A673 (cell line): ENCODE measurements around the gene PHF21B. TPM values are rescaled to one million over a fixed set of nuclear protein-coding genes. Genes with fewer than 3 reads are reported as not detected.
"Not testable (repeated sequence)": the region's sequence is repeated elsewhere in the genome, so short reads cannot be mapped to it uniquely, and the experiment has no call there.

Source experiments
- BruUV-seq: library from RNA; stranded (reverse); fragments of 400-500 nt; replicated peaks from 2 replicates; lab custom pipeline; 2021; lab: Mats Ljungman, UMichigan
- CTCF ChIA-PET: fragments of 300-600 bp; sonication (Branson Sonifier 250); formaldehyde crosslinking; loops from one replicate; lab custom pipeline; 2022; ENCODE audit warnings: antibody characterized with exemption; lab: Charles Lee
- POLR2A ChIA-PET: fragments of 300-600 bp; sonication (Branson Sonifier 250); formaldehyde crosslinking; loops from one replicate; lab custom pipeline; 2022; ENCODE audit warnings: antibody characterized with exemption; ENCODE audit not compliant: low non-redundant PET; lab: Charles Lee
- DNase-seq: peaks from one replicate; pipeline ENCODE4 v3.0.0-alpha.2; 2015; ENCODE audit warnings: low spot score
- H3K27ac ChIP-seq: fragments of 200-600 bp; sonication (generic); 2 replicates; pipeline ENCODE4 v1.5.1; 2016; ENCODE audit warnings: mixed run types, low read depth, mild to moderate bottlenecking, mixed read lengths, antibody characterized with exemption, low read length; ENCODE audit not compliant: poor library complexity, severe bottlenecking
- H3K27me3 ChIP-seq: fragments of 200-600 bp; sonication (generic); replicated peaks from 2 replicates; pipeline ENCODE4 v1.6.1; 2017; ENCODE audit warnings: mixed run types, low read depth, mild to moderate bottlenecking, mixed read lengths, antibody characterized with exemption, low read length; ENCODE audit not compliant: insufficient read depth, poor library complexity
- H3K36me3 ChIP-seq: fragments of 200-600 bp; sonication (generic); 2 replicates; pipeline ENCODE4 v1.6.1; 2016; ENCODE audit warnings: mixed run types, mild to moderate bottlenecking, mixed read lengths, antibody characterized with exemption, low read length; ENCODE audit not compliant: insufficient read depth, poor library complexity, severe bottlenecking
- H3K4me1 ChIP-seq: fragments of 200-600 bp; sonication (generic); 2 replicates; pipeline ENCODE4 v1.6.1; 2017; ENCODE audit warnings: mixed run types, mild to moderate bottlenecking, mixed read lengths, antibody characterized with exemption, low read length; ENCODE audit not compliant: insufficient read depth, poor library complexity, severe bottlenecking
- H3K4me3 ChIP-seq: fragments of 200-600 bp; sonication (generic); 2 replicates; pipeline ENCODE4 v1.5.1; 2016; ENCODE audit warnings: low read depth, mixed run types, mild to moderate bottlenecking, mixed read lengths, low read length; ENCODE audit not compliant: poor library complexity, severe bottlenecking
- H3K9me3 ChIP-seq: fragments of 200-600 bp; sonication (generic); 2 replicates; pipeline ENCODE4 v1.6.1; 2016; ENCODE audit warnings: mixed run types, low read depth, mild to moderate bottlenecking, mixed read lengths, antibody characterized with exemption, low read length; ENCODE audit not compliant: poor library complexity, severe bottlenecking
- EZH2 ChIP-seq: fragments of 200-600 bp; sonication (generic); IDR thresholded peaks from 2 replicates; pipeline ENCODE4 v1.6.1; 2017; ENCODE audit warnings: borderline replicate concordance, low read depth, mild to moderate bottlenecking, mixed read lengths, antibody characterized with exemption, low read length; ENCODE audit not compliant: poor library complexity, severe bottlenecking
- intact Hi-C: fragments of 100-400 bp; cut with micrococcal nuclease; formaldehyde crosslinking; loops from one replicate; pipeline ENCODE4 v1.10.0; 2022; ENCODE audit not compliant: unreplicated experiment
- total RNA-seq: library from RNA; stranded (reverse); gene quantifications from 2 replicates; pipeline ENCODE4 v1.2.3, GENCODE V29; 2021
- TF ChIP-seq, protein P1 (sequence below): fragments of 300-800, 200-600 bp; sonication (generic); conservative IDR thresholded peaks from 2 replicates; pipeline ENCODE4 v1.5.1; 2017; ENCODE audit warnings: low read depth, mild to moderate bottlenecking, antibody characterized with exemption, low read length, moderate library complexity, mixed read lengths

PHF21B gene
- total RNA-seq, 1 experiment from 2014 or later = 13.2 TPM

DNA sequence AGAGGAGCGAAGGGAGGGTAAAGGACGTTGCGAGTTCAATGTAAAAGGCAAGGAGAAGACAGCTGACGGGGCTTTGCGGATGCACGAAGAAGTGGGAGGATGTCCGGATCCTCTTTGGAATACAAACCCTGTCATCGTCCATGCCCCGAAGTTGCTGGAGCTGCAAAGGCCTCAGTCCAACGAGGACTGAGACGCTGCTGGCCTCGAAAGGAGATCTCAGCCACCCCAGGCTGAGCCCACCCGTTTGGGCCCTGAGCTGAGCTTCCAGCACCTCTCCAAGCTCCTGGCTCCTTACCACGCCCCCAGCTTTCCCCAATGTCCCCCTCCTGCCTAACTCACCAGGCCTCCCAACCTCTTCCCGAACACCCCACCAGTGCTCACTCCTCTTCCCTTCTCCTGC lies 46.1 kb upstream of the PHF21B start:
- BruUV-seq = no TSS peak
- H3K4me1 ChIP-seq = no peaks in the 10 kb centered on the region
- H3K36me3 ChIP-seq = no peaks in the 10 kb centered on the region
- no peaks in the 10 kb centered on the region for H3K9me3 ChIP-seq
- H3K27ac ChIP-seq = no peak overlapping the region
- intact Hi-C loops = no loop called here
- H3K27me3 ChIP-seq = peaks cover 4% of the 10 kb centered on the region
- DNase-seq = no peak
- TF ChIP-seq EZH2 = no peak
- TF ChIP-seq, protein P1, sequence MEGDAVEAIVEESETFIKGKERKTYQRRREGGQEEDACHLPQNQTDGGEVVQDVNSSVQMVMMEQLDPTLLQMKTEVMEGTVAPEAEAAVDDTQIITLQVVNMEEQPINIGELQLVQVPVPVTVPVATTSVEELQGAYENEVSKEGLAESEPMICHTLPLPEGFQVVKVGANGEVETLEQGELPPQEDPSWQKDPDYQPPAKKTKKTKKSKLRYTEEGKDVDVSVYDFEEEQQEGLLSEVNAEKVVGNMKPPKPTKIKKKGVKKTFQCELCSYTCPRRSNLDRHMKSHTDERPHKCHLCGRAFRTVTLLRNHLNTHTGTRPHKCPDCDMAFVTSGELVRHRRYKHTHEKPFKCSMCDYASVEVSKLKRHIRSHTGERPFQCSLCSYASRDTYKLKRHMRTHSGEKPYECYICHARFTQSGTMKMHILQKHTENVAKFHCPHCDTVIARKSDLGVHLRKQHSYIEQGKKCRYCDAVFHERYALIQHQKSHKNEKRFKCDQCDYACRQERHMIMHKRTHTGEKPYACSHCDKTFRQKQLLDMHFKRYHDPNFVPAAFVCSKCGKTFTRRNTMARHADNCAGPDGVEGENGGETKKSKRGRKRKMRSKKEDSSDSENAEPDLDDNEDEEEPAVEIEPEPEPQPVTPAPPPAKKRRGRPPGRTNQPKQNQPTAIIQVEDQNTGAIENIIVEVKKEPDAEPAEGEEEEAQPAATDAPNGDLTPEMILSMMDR = no peak
- POLR2A ChIA-PET = no interaction called here
- CTCF ChIA-PET = no interaction called here
- H3K4me3 ChIP-seq = no peak overlapping the region

DNA sequence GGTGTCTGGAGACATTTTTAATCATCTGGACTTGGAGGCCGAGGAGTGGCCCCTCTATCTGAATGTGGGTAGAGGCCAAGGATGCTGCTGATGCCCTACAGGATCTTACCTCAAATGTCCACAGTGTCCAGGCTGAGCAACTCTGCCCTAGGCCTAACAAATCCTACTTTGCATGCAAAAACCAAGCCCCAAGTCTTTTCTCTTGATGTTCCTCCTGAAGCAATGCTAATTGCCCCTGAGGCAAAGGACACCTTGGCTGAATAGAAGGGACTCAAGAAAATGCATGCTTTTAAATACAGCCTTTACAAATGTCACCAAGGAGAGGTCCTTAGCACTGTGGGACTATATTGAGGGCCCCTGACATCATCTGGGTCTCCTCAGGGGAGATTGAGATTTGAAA lies 43.8 kb upstream of the PHF21B start:
- no peak overlapping the region for H3K27ac ChIP-seq
- TF ChIP-seq, protein P1 = no peak
- TF ChIP-seq EZH2 = no peak
- H3K4me1 ChIP-seq = no peaks in the 10 kb centered on the region
- DNase-seq = no peak
- POLR2A ChIA-PET = no interaction called here
- BruUV-seq = no TSS peak
- H3K36me3 ChIP-seq = no peaks in the 10 kb centered on the region
- H3K9me3 ChIP-seq = no peaks in the 10 kb centered on the region
- H3K4me3 ChIP-seq = no peak overlapping the region
- peaks cover 26% of the 10 kb centered on the region for H3K27me3 ChIP-seq
- CTCF ChIA-PET = no interaction called here
- intact Hi-C loops = no loop called here

DNA sequence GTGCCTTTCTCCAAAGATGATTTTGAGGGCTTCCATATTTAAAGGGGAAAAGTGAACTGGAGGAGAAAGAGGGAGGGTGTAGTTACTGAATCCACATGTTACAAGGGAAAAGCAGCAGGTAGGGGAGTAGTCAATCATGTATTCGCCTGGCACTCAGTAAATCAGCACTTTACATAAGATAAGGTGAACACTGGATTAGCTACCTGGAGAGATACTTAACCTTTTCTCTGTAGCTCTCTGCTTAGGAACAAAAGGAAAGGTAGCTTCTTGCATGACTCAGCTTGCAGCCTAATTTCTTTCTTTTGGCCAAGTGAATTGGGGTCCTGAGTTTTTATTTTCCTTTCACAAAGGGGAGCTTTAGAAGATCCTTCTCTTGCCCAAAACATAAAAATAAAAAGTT lies 43.3 kb upstream of the PHF21B start:
- CTCF ChIA-PET = no interaction called here
- Histone ChIP-seq H3K9me3 (no peaks in the 10 kb centered on the region), H3K4me3 (no peak overlapping the region), H3K4me1 (no peaks in the 10 kb centered on the region), H3K27ac (no peak overlapping the region), H3K36me3 (no peaks in the 10 kb centered on the region), H3K27me3 (peaks cover 31% of the 10 kb centered on the region)
- no TSS peak for BruUV-seq
- TF ChIP-seq EZH2 = no peak
- TF ChIP-seq, protein P1 = no peak
- no peak for DNase-seq
- POLR2A ChIA-PET = no interaction called here
- intact Hi-C loops = no loop called here

DNA sequence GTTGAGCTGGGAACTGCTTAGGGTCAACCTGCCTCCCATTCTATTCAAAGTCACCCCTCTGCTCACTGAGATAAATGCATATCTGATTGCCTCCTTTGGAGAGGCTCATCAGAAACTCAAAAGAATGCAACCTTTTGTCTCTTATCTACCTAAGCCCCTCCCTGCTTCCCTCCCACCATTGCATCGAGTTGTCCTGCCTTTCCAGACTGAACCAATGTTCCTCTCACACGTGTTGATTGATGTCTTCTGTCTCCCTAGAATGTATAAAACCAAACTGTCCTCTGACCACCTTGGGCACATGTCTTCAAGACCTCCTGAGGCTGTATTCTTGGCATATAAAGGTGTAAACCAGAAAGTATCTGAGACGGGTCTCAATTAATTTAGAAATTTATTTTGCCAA lies 42.9 kb upstream of the PHF21B start:
- POLR2A ChIA-PET, H3K27ac ChIP-seq, H3K9me3 ChIP-seq, H3K36me3 ChIP-seq, intact Hi-C loops, H3K4me3 ChIP-seq, H3K4me1 ChIP-seq, BruUV-seq, CTCF ChIA-PET, DNase-seq: not testable (repeated sequence)
- H3K27me3 ChIP-seq = peaks cover 35% of the 10 kb centered on the region
